Measurements from ENCODE around the gene CDKAL1. TPM values are rescaled to one million over a fixed set of nuclear protein-coding genes. Genes with fewer than 3 reads are reported as not detected.
"Not testable (repeated sequence)": the region's sequence is repeated elsewhere in the genome, so short reads cannot be mapped to it uniquely, and the experiment has no call there.

CDKAL1 gene
- total and polyA plus RNA-seq, 9 of the 15 experiments (the other 6 are each of a cell fraction or from before 2014, with no cell fraction given), result 11.2 to 36.3 (median 20.1) TPM

DNA sequence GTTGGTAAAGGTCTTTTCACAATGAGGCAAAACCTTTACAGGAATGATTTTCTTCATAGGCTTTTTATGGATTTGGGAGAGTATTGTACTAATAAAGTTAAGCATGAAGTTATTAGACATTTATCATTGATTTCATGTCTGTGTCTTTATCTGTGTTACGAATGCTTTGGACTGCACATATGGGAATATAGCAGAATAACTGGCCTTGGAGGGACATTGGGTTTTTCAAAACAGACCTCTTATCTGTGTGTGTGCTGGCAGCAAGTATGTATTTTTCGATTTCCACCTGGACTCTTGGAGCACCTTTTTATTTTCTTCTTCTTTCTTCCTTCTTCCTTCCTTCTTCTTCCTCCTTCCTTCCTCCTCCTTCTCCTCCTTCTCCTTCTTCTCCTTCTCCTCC is 74.6 kb downstream of the CDKAL1 start (continued):
- TF ChIP-seq, protein P1, sequence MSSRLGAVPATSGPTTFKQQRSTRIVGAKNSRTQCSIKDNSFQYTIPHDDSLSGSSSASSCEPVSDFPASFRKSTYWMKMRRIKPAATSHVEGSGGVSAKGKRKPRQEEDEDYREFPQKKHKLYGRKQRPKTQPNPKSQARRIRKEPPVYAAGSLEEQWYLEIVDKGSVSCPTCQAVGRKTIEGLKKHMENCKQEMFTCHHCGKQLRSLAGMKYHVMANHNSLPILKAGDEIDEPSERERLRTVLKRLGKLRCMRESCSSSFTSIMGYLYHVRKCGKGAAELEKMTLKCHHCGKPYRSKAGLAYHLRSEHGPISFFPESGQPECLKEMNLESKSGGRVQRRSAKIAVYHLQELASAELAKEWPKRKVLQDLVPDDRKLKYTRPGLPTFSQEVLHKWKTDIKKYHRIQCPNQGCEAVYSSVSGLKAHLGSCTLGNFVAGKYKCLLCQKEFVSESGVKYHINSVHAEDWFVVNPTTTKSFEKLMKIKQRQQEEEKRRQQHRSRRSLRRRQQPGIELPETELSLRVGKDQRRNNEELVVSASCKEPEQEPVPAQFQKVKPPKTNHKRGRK (tag; IDR thresholded peaks at IDR 0.05), result 0 out of 2 replicates have a peak, but pooled peaks have one; percentile 51
- TF ChIP-seq NR2F6 (CRISPR knock-in tag; IDR thresholded peaks at IDR 0.05) (no peak), CHCHD3 (CRISPR knock-in tag; IDR thresholded peaks at IDR 0.05) (no peak)

DNA sequence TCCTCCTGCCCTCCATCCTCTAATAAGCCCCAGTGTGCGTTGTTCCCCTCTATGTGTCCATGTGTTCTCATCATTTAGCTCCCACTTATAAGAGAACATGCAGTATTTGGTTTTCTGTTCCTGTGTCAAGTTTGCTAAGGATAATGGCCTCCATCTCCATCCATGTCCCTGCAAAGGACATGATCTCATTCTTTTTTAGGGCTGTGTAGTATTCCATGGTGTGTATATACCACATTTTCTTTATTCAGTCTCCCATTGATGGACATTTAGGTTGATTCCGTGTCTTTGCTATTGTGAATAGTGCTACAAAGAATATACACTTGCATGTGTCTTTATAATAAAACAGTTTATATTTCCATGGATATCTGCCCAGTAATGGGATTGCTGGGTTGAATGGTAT is 75.7 kb downstream of the CDKAL1 start:
- in situ Hi-C loops (cut with MboI); POLR2A ChIA-PET; H3K79me2 ChIP-seq (ENCODE audit: control insufficient read depth, insufficient read depth, low read length); H3K4me1 ChIP-seq (replicated peaks in 1 of 2; ENCODE audit: control insufficient read depth in 2 of 2, insufficient read depth in 2 of 2, low read length in 2 of 2); DNase-seq (ENCODE audit: extremely low read depth in 1 of 4, low spot score in 3 of 4); H3K9ac ChIP-seq (ENCODE audit: insufficient read depth in 1 of 2, low read depth in 2 of 2, low read length in 2 of 2); ATAC-seq; H3K9me3 ChIP-seq (replicated peaks; ENCODE audit: control insufficient read depth, insufficient read depth, low read depth, low read length); H3K4me2 ChIP-seq (ENCODE audit: insufficient read depth, low read length); BruUV-seq (replicated peaks); H3K27me3 ChIP-seq (ENCODE audit: control insufficient read depth in 2 of 2, insufficient read depth in 2 of 2, low read length in 2 of 2); H3K36me3 ChIP-seq (ENCODE audit: control insufficient read depth, insufficient read depth, low read length); H3K4me3 ChIP-seq; CTCF ChIA-PET (ENCODE audit: low intra/inter-chr PET ratio); intact Hi-C loops (cut with micrococcal nuclease); H3K27ac ChIP-seq (ENCODE audit: extremely low read depth, low read depth, low read length); H3K9me1 ChIP-seq (ENCODE audit: control insufficient read depth, insufficient read depth, low read length); H4K20me1 ChIP-seq (replicated peaks; ENCODE audit: control insufficient read depth, insufficient read depth, low read length); H2AFZ ChIP-seq (ENCODE audit: low read depth, low read length); FAIRE-seq: not testable (repeated sequence)
- 75% methylated on average over 2 of the region's 2 CpGs for WGBS (ENCODE audit: insufficient coverage, low coverage, missing lambda C conversion rate)
- TF ChIP-seq KDM1A (IDR thresholded peaks at IDR 0.05) (peak in 1 of 2 experiments; percentile 32; a peak in 1 of 4 replicates), RBM25 (IDR thresholded peaks at IDR 0.05; ENCODE audit: low read depth, low read length, severe bottlenecking) (peak; percentile 46), ZNF146 (CRISPR knock-in tag; IDR thresholded peaks at IDR 0.05; ENCODE audit: unreplicated experiment) (peak; percentile 87)

Data from K562 (cell line).